ENCODE data around the gene BPHL.

- TF ChIP-seq CTCF (IDR thresholded peaks at IDR 0.05), result no peak
- no peak for TF ChIP-seq EZH2 (IDR thresholded peaks at IDR 0.05; ENCODE audit: borderline replicate concordance, insufficient read depth, low read depth, low read length, poor library complexity, severe bottlenecking)
Observed at GRCh38 chr6:3118353-3119039, at the start of gene BPHL.
